WTC11 (cell line): ENCODE results near the gene MID1. TPM values are rescaled to one million over a fixed set of nuclear protein-coding genes. Genes with fewer than 3 reads are reported as not detected.
"Not testable (repeated sequence)": the region's sequence is repeated elsewhere in the genome, so short reads cannot be mapped to it uniquely, and the experiment has no call there.

Experiments
- ATAC-seq: fragments of 200-7000 bp; cut with Tn5 transposase; 2 replicates; pipeline ENCODE4 v1.10.0; 2021; ENCODE audit warnings: mild to moderate bottlenecking, moderate library complexity
- CTCF ChIA-PET: fragments of 300-600 bp; sonication (Branson Sonifier 250); formaldehyde crosslinking; loops from one replicate; lab custom pipeline; 2021; ENCODE audit warnings: antibody characterized with exemption; lab: Charles Lee
- POLR2A ChIA-PET: fragments of 350-600 bp; sonication (Branson Sonifier 250); formaldehyde crosslinking; loops from one replicate; lab custom pipeline; 2021; ENCODE audit warnings: antibody characterized with exemption; lab: Charles Lee
- DNase-seq: peaks from one replicate; pipeline ENCODE4 v3.0.0; 2021; ENCODE audit warnings: low spot score
- H3K27ac Mint-ChIP-seq: 2 replicates; pipeline ENCODE4 v1.8.0; 2021; ENCODE audit warnings: mixed read lengths
- H3K27me3 Mint-ChIP-seq: 2 replicates; pipeline ENCODE4 v1.8.0; 2021; ENCODE audit warnings: low read depth, mild to moderate bottlenecking, moderate library complexity, mixed read lengths
- H3K36me3 Mint-ChIP-seq: 2 replicates; pipeline ENCODE4 v1.8.0; 2021; ENCODE audit warnings: mixed read lengths
- H3K4me1 Mint-ChIP-seq: 2 replicates; pipeline ENCODE4 v1.8.0; 2022; ENCODE audit warnings: mixed read lengths
- H3K4me3 Mint-ChIP-seq: 2 replicates; pipeline ENCODE4 v1.8.0; 2021; ENCODE audit warnings: mild to moderate bottlenecking, moderate library complexity, mixed read lengths
- H3K9me3 Mint-ChIP-seq: 2 replicates; pipeline ENCODE4 v1.8.0; 2021; ENCODE audit warnings: mixed read lengths
- CREB1 ChIP-seq: sonication (generic); formaldehyde crosslinking; IDR thresholded peaks from 2 replicates; pipeline ENCODE4 v1.8.0; 2023; ENCODE audit warnings: mild to moderate bottlenecking, missing genetic modification reagents
- E2F4 ChIP-seq: sonication (generic); formaldehyde crosslinking; IDR thresholded peaks from 2 replicates; pipeline ENCODE4 v1.8.1; 2022; ENCODE audit warnings: low read depth, mild to moderate bottlenecking, moderate library complexity, missing genetic modification reagents, borderline replicate concordance
- ELF4 ChIP-seq: sonication (generic); formaldehyde crosslinking; IDR thresholded peaks from 2 replicates; pipeline ENCODE4 v1.8.1; 2022; ENCODE audit warnings: low read depth, mild to moderate bottlenecking, moderate library complexity, missing genetic modification reagents
- FOXP4 ChIP-seq: sonication (generic); formaldehyde crosslinking; IDR thresholded peaks from 2 replicates; pipeline ENCODE4 v1.8.0; 2022; ENCODE audit warnings: mild to moderate bottlenecking, missing genetic modification reagents
- GRHL2 ChIP-seq: fragments of 250-450 bp; sonication (Bioruptor Pico); IDR thresholded peaks from 2 replicates; pipeline ENCODE4 v1.8.0; 2022; ENCODE audit warnings: mild to moderate bottlenecking, moderate library complexity; ENCODE audit not compliant: insufficient replicate concordance, severe bottlenecking
- GTF2I ChIP-seq: fragments of 250-450 bp; sonication (Bioruptor Pico); conservative IDR thresholded peaks from 2 replicates; pipeline ENCODE4 v1.4.0; 2021; ENCODE audit warnings: mild to moderate bottlenecking
- NR2C2 ChIP-seq: sonication (generic); formaldehyde crosslinking; IDR thresholded peaks from 2 replicates; pipeline ENCODE4 v1.8.0; 2022; ENCODE audit warnings: mild to moderate bottlenecking, missing genetic modification reagents
- SMAD3 ChIP-seq: sonication (generic); formaldehyde crosslinking; IDR thresholded peaks from 2 replicates; pipeline ENCODE4 v1.8.0; 2022; ENCODE audit warnings: missing genetic modification reagents, mild to moderate bottlenecking, borderline replicate concordance
- STAT6 ChIP-seq: sonication (generic); formaldehyde crosslinking; conservative IDR thresholded peaks from 2 replicates; pipeline ENCODE4 v1.8.1; 2023; ENCODE audit warnings: mild to moderate bottlenecking, low read depth, missing genetic modification reagents, moderate library complexity
- USF1 ChIP-seq: sonication (generic); formaldehyde crosslinking; IDR thresholded peaks from 2 replicates; pipeline ENCODE4 v1.8.0; 2022; ENCODE audit warnings: mild to moderate bottlenecking, missing genetic modification reagents
- ZBTB21 ChIP-seq: sonication (generic); formaldehyde crosslinking; IDR thresholded peaks from 2 replicates; pipeline ENCODE4 v1.8.1; 2023; ENCODE audit warnings: mild to moderate bottlenecking, missing genetic modification reagents, borderline replicate concordance
- ZMAT4 ChIP-seq: fragments of 250-450 bp; sonication (Bioruptor Pico); IDR thresholded peaks from 2 replicates; pipeline ENCODE4 v1.9.0; 2021; ENCODE audit warnings: mild to moderate bottlenecking
- ZNF138 ChIP-seq: sonication (generic); formaldehyde crosslinking; conservative IDR thresholded peaks from 2 replicates; pipeline ENCODE4 v1.8.1; 2022; ENCODE audit warnings: mild to moderate bottlenecking, moderate library complexity, missing genetic modification reagents
- ZNF219 ChIP-seq: sonication (generic); formaldehyde crosslinking; IDR thresholded peaks from 2 replicates; pipeline ENCODE4 v1.8.0; 2023; ENCODE audit warnings: missing genetic modification reagents, mild to moderate bottlenecking, borderline replicate concordance
- ZNF317 ChIP-seq: sonication (generic); formaldehyde crosslinking; IDR thresholded peaks from 2 replicates; pipeline ENCODE4 v1.8.1; 2023; ENCODE audit warnings: low read depth, mild to moderate bottlenecking, moderate library complexity, missing genetic modification reagents, borderline replicate concordance
- ZNF396 ChIP-seq: fragments of 250-450 bp; sonication (Bioruptor Pico); IDR thresholded peaks from 2 replicates; pipeline ENCODE4 v1.8.0; 2021; ENCODE audit warnings: mild to moderate bottlenecking, moderate library complexity, borderline replicate concordance
- ZNF512 ChIP-seq: sonication (generic); formaldehyde crosslinking; IDR thresholded peaks from 2 replicates; pipeline ENCODE4 v1.8.1; 2022; ENCODE audit warnings: missing genetic modification reagents, borderline replicate concordance
- total RNA-seq: library from RNA; stranded (reverse); gene quantifications from 3 replicates; pipeline ENCODE4 v1.2.3, GENCODE V29; 2021

Gene MID1
- total RNA-seq, 1 experiment from 2014 or later, result 52.2 TPM

GRCh38 chrX:10591363-10592335, 28.7 kb downstream of the MID1 start (continued):
- TF ChIP-seq STAT6 (CRISPR knock-in tag), result no peak
- no peak for TF ChIP-seq ZNF396 (CRISPR knock-in tag)
- TF ChIP-seq SMAD3, result no peak

GRCh38 chrX:10589787-10590186, 30.6 kb downstream of the MID1 start:
- Mint-ChIP-seq H3K36me3 (peaks cover 16% of the 10 kb centered on the region), H3K27ac (peak overlapping the region; percentile 93), H3K4me1 (peaks cover 57% of the 10 kb centered on the region)
- H3K9me3 Mint-ChIP-seq, ATAC-seq, H3K27me3 Mint-ChIP-seq, CTCF ChIA-PET, DNase-seq, POLR2A ChIA-PET, H3K4me3 Mint-ChIP-seq: not testable (repeated sequence)

GRCh38 chrX:10589098-10589497, 31.3 kb downstream of the MID1 start:
- Mint-ChIP-seq H3K9me3 (peaks cover 12% of the 10 kb centered on the region), H3K27ac (peak overlapping the region; percentile 93), H3K27me3 (no peaks in the 10 kb centered on the region), H3K4me3 (no peak overlapping the region), H3K4me1 (peaks cover 57% of the 10 kb centered on the region), H3K36me3 (peaks cover 23% of the 10 kb centered on the region)
- no peak for DNase-seq
- POLR2A ChIA-PET, result no interaction called here
- no peak for ATAC-seq
- CTCF ChIA-PET, result no interaction called here
- no peak for TF ChIP-seq ZNF219 (CRISPR knock-in tag)
- TF ChIP-seq ZMAT4, result no peak
- TF ChIP-seq NR2C2 (CRISPR knock-in tag), result no peak
- no peak for TF ChIP-seq E2F4 (CRISPR knock-in tag)
- TF ChIP-seq ZBTB21, result no peak
- TF ChIP-seq ELF4, result no peak
- TF ChIP-seq GTF2I (CRISPR knock-in tag), result no peak
- no peak for TF ChIP-seq GRHL2 (CRISPR knock-in tag)

GRCh38 chrX:10584882-10585281, 35.5 kb downstream of the MID1 start:
- DNase-seq, CTCF ChIA-PET, H3K27me3 Mint-ChIP-seq, H3K4me3 Mint-ChIP-seq, H3K27ac Mint-ChIP-seq, POLR2A ChIA-PET, ATAC-seq: not testable (repeated sequence)
- Mint-ChIP-seq H3K36me3 (peaks cover 24% of the 10 kb centered on the region), H3K4me1 (peaks cover 48% of the 10 kb centered on the region), H3K9me3 (peaks cover 13% of the 10 kb centered on the region)

GRCh38 chrX:10582945-10583344, 37.4 kb downstream of the MID1 start:
- DNase-seq, result no peak
- ChIA-PET POLR2A (no interaction called here), CTCF (interaction anchor here (0.9 to 1.0 kb wide), 2 partner anchors 15 to 34 kb away, joined by 3 to 6 read pairs; no protein-coding TSS in a partner anchor)
- peaks cover 46% of the 10 kb centered on the region for H3K4me1 Mint-ChIP-seq
- no peak overlapping the region for H3K27ac Mint-ChIP-seq
- H3K36me3 Mint-ChIP-seq, result peaks cover 19% of the 10 kb centered on the region
- H3K27me3 Mint-ChIP-seq, result no peaks in the 10 kb centered on the region
- no peak for ATAC-seq
- no peak overlapping the region for H3K4me3 Mint-ChIP-seq
- H3K9me3 Mint-ChIP-seq, result peaks cover 13% of the 10 kb centered on the region
- TF ChIP-seq ZNF512 (CRISPR knock-in tag), result no peak
- no peak for TF ChIP-seq ZNF317 (CRISPR knock-in tag)
- no peak for TF ChIP-seq CREB1
- TF ChIP-seq ZNF138 (CRISPR knock-in tag), result no peak
- TF ChIP-seq USF1, result no peak
- no peak for TF ChIP-seq FOXP4 (CRISPR knock-in tag)
